T-helper 1 cell treated with Interleukin-12 subunit alpha and Interleukin-12 subunit beta and Interleukin-4 antibody, amounts not matched to agents 30 ng/mL and 1 ng/mL, for 36 hours (primary cell): ENCODE measurements around the gene CEBPE. TPM values are rescaled to one million over a fixed set of nuclear protein-coding genes. Genes with fewer than 3 reads are reported as not detected.

Experiments used
- intact Hi-C: fragments of 100-400 bp; cut with micrococcal nuclease; formaldehyde crosslinking; loops from one replicate; pipeline ENCODE4 v1.15.1; 2024
- total RNA-seq: library from RNA; stranded (reverse); gene quantifications from 2 replicates; pipeline ENCODE4 v1.2.3, GENCODE V29; 2022

CEBPE gene
- total RNA-seq, 1 donor from 2014 or later: 0.34 TPM

DNA sequence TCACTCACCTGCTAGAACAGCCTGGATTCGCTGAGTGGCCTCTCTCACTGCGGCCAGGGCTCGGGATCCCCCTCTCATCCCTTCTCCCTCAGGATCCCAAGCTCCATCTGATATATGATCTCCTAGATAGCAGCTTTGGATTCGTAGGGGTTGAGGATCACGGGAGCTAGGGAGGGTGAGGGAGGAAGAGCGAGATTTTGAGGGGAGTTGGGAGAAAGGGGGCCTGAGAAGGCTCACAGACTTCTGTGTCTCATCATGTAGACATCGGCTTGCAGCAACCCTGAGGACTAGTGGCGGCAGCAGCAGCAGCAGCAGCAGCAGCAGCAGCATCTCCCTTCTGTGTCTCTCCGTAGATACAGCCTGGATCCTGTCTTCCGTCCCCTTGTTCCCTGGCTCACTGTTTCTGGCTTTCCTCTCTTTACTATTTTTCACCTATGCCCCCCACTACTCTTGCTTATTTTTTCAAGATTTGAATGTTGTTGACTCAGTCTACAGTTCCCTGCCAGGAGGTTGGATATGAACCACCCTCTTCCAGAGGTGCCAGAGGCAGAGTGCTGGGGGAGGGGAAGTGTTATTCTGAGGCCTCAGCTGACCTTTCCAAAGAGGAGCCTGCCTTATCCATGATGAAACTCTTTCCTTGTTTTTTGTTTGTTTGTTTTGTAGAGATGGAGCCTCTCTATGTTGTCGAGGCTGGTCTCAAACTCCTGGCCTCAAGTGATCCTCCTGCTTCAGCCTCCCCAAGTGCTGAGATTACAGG, 14.3 kb downstream of the CEBPE start, which contains the start of gene CIROP:
Gene CIROP (minus strand): TSS at position 399 of the 757 bp plus-strand sequence. CDS start 69 bp downstream, at position 330.
- intact Hi-C loops: loop anchor here (5.0 kb wide), 1 partner anchor 37 kb away; no protein-coding TSS in a partner anchor

DNA sequence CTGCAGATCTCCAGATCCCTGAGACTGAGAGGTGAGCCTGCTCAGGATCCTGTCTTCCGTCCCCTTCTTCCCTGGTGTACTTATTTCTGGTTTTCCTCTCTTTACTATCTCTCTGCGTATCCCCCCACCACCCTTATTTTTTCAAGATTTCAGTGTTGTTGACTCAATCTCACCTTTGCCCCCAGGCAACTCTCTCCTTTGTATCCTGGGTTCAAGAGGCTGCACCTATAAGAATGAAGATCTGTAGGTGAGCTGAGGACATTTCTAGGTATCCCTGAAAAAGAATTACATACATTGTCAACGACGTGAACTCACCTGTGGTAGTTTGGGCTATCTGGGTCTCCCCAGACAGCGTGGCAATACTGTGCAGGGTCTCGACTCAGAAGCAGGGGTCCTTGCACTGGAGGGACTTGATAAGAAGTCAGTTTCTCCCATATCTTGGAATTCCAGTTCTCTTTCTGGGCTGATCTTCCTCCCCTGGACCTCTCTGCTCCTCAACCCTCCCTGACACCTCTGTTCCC, 14.9 kb downstream of the CEBPE start:
- intact Hi-C loops: no loop called here

DNA sequence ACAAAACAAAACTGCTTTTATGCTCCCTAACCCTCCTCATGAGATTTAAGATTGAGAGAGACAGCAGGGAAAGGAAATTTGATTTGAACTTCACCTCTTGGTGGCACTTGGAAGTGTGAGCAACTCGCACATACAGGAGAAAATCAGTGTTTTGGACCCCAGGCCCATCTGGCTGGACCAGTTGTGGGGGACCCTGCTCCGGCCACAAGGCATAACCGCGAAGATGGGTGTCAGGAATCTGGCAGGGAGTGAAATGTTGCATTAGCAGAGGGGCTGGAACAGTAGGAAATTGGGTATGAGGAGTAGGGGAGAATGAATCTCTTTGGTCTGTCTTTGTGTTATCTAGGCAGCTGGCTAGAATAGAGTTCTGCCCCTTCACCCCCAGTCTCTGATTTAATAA, 15.5 kb downstream of the CEBPE start:
- intact Hi-C loops: no loop called here

DNA sequence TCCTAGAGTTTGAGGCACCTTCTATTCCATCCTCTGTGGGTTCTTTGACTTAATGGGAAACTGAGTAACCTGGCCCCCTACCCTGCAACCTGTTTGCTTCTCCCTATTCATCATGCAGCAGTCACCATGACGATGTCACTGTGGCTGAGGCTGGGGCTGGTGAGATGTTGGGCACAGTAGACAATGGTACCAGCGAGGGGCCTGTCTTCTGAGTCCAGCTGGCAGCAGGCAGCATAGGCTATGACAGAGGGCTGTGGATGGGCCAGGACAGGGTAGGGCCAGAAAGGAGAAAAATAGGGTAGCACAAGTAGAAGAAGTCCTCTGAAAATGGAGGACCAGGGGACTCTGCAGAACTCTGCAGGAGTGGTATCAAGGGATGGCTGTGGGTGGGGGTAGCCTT, 16.3 kb downstream of the CEBPE start:
- intact Hi-C loops: no loop called here

DNA sequence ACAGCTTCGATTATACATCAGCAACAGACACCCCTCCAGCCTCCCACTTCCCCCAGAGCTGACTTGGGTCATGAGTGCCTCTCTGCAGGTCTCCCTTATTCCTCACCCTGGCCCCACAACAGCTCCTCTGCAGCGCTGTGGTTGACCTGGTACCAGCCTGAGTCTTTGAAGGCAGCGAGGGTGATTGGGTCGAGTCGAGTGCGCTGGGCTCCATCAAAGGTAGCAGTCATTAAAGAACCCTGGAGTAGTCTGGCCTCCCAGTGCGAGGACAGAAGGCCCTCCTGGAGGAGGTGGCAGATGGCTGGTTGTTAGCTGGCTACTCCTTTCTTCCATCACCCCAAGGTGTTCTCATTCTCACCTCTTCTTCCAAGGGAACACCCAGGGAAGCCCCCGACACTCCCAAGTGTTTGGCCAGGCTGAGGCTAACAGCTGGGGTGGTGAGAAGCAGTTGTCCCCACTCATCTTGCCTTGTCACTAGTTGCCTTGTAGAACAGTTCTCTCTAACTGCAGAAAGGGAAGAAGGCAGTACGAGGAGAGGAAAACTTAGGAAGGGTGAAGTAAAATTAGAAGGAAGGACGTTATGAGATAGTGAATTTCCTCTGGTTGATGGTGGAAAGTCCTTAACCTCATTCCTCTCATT, 16.9 kb downstream of the CEBPE start:
- intact Hi-C loops: no loop called here

DNA sequence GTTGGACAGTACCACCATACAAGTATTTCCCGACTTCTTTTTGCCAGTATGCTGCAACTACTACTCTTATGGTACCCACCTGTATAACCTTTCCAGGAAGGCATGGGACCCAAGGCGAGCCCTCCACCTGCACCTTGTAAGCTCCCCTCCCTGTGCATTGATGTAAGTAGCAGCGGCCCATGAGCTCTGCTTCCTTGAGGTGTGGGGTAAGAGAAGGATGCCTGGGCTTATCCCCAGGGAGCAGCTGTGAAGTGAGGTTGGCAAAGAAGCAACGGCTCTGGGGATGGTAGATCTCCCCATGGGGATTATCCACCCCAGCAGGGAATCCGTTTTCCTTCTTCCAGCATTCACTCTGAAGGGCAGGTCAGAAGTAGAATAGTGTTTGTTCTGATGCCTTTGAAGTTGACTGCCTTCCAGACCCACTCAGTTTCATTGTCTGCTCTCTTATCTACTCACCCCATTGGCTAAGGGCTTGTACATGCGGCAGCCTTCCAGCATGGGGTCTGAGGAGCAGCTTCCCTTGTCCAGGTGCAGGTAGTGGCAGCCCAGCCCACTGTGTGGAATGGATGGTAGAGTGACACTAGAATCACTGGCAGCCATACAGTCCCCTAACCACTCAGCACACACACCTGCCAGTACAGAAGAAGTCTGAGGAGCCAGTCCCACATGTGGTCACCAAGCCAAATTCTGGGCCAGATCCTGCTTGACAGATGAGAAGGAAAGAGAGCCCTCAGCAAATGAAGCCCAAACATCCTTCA, 17.7 kb downstream of the CEBPE start:
- intact Hi-C loops: no loop called here

DNA sequence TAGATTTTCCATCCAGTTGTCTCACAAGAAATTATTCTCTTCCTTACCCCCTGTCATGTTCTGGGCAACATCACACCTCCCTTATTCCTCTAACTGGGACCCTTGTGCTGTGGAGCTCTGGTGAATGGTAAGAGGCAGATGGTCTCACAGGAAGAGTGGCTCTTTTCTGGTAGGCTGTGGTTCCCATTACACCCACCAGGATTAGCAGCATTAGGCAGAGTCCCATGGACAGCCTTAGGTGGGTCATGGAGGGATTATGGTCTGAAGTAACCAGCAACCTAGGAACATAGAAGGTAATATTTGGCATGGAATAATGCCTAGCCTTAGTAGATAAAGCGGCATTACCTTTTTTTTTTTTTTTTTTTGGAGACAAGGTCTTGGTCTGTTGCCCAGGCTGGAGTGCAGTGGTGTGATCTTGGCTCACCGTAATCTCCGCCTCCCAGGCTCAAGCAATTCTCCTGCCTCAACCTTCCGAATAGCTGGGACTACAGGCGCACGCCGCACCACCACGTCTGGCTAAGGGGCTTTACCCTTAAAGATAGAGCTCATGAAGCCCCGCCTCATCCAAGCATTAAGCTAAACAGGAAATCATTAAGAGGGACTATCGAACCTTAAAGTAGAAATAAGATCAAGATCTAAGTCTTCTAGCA, 19.7 kb downstream of the CEBPE start:
- intact Hi-C loops: loop anchor here (10.0 kb wide), 1 partner anchor 1345 kb away; the partner anchor contains the start of gene SDR39U1

DNA sequence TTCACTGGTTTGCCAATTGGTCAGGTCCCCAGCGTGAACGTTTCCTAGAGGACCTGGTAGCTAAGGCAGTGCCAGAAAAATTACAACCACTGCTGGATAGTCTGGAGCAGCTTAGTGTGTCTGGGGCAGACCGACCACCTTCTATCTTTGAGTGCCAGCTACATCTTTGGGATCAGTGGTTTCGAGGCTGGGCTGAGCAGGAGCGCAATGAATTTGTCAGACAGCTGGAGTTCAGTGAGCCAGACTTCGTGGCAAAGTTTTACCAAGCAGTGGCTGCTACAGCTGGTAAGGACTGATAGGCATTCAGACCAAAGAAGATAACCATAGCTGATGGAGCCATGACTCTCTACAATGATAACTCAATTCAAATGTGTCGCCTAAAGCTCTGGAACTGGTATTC, 21.3 kb downstream of the CEBPE start:
- intact Hi-C loops: loop anchor here (10.0 kb wide), 1 partner anchor 1347 kb away; the partner anchor contains the start of gene SDR39U1

DNA sequence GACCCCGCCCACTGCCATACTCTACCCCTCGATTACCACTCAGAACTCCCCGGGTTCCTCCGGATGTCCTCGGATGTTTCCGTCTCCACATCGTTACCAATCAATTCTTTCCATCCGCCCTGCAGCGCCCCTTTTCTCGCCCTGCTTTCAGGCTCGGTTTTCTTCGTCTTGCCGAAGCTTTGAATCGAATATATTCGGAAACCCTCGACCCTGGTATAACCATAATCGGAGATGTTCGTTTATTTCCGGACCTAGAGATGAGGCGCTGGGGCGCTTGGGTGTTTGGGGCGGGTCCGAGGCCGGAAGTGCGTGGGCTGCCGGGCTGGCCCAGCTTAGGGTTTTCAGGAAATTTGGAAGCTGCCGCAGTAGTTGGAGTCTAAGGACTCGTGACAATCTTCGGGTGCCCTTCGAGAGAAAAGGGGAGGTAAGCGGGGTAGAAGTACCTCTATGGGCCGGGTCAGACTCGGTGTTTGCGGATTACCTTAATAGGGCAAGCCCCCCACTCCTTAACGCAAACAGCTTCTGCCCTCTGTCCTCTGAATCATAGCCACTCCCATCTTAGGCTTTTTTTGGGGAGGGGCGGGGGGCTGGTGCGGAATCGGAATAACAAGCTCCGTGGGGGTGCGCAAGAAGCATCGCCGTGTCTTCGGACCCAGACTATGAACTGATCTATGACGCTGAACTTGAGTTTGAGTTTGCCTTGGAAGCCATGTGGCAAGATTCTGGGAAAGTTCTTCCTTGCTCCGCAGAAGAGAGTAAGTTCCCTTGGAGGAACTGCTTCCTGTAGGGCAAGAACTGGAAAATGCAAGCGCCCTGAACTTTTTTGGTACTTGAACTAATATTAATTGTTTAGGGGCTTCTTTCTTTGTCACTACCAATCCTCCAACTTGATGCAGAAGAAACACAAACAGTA, 23.6 kb downstream of the CEBPE start, which contains the start of gene C14orf119:
Gene C14orf119 (plus strand): TSS at position 310 of the 913 bp plus-strand sequence. CDS start 2,154 bp downstream, outside the sequence.
- intact Hi-C loops: loop anchor here (1.0 to 10.0 kb wide), 20 partner anchors 24 to 1619 kb away; partner anchors contain the start of genes DAD1, DCAF11, EMC9 and HOMEZ

DNA sequence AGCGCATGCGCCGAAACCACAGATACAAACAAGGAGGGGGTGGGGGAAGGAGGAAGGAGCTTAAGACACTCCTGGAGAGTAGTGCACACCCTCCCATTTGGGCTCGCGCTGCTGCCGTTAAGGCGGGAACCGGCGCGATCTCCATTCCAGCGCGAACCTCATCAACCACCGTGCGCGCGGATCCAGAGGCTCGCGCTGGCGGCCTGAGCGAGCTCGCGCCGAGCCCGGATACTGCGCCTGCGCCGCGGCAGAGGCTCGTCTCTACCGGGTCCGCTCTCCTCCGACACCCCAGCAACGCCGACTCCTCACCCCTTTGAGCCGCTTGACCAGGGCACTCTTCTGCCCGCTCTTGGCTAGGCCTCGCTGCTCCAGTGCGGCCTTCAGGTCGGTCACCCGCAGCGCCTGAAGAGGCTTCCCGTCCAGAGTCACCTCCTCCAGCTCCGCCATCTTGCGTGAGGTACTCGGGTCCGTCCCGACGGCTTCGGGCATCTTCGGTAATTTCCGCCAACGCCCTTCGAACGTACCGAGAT, 24.3 kb downstream of the CEBPE start, which contains the start of gene ACIN1:
Gene ACIN1 (minus strand): TSS at position 471 of the 530 bp plus-strand sequence. CDS start 24 bp downstream, at position 447.
- intact Hi-C loops: loop anchor here (1.0 to 10.0 kb wide), 21 partner anchors 23 to 1618 kb away; partner anchors contain the start of genes DAD1, DCAF11, EMC9 and HOMEZ

DNA sequence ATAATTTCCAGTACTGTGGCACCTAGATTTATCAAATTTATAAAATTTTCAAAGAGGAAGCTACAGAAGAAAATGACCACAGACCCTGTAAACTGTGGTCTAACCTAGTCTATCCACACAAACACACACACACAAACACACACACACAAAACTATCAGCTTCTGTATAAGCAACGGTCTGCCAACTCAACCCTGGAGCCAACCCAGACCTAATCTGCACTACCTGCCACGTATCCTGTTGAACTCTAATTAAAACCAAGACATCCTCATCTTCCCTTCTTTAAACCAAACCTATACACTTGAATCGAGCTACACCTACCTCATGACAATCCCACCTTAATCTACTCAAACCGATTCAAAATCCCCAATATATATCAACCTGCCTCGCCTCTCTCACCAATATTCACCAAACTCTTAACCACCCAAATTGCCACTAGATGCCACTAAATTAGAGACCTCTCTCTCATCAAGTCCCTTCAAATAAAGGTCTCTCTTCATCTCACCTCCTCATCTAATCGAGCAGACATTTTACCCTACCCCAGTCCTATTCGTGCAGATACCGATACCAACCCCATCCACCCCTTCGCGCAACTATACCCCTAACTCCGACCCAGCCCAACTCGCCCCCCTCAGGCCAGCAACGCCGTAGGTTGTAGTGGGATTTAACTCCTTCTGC, 24.9 kb downstream of the CEBPE start:
- intact Hi-C loops: loop anchor here (1.0 to 10.0 kb wide), 6 partner anchors 206 to 1617 kb away; partner anchors contain the start of genes EMC9, OXA1L, RAB2B and SDR39U1

DNA sequence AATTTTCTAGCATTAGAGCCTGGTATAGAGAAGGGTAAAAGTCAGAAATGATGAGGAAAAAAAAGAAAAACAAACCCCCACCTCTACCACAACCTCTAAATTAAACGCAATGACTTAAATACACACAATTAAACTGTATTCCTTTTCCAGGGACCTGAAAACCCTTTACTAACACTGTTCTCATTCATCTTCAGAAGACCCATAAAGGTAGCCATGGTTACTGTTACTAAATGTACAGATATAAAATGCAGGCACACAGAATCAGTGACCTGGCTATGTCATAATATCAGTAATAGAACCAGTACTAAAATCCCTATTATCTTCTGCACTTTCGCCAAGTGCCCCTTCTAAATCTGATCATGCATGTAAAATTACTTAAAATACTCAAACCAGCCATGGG, 25.5 kb downstream of the CEBPE start:
- intact Hi-C loops: loop anchor here (10.0 kb wide), 1 partner anchor 1351 kb away; the partner anchor contains the start of gene SDR39U1

DNA sequence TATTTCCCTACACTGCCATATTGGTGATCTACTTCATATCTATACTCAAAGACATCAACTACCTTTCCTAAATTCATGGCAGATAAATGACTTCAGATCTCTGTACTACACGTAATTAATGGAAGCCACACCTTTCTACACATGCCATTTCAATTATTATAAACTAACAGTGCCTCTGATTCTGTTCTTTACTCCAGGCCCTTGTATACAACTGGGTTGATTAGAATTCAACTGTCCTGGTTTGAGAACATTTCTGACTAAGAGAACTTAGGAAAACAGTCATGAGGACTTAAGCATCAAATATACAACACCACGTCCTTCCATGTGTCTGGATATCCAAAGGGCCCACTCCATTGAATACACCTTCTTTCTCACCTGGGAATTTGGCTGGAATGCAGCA, 26.0 kb downstream of the CEBPE start:
- intact Hi-C loops: loop anchor here (10.0 kb wide), 1 partner anchor 1352 kb away; the partner anchor contains the start of gene SDR39U1

DNA sequence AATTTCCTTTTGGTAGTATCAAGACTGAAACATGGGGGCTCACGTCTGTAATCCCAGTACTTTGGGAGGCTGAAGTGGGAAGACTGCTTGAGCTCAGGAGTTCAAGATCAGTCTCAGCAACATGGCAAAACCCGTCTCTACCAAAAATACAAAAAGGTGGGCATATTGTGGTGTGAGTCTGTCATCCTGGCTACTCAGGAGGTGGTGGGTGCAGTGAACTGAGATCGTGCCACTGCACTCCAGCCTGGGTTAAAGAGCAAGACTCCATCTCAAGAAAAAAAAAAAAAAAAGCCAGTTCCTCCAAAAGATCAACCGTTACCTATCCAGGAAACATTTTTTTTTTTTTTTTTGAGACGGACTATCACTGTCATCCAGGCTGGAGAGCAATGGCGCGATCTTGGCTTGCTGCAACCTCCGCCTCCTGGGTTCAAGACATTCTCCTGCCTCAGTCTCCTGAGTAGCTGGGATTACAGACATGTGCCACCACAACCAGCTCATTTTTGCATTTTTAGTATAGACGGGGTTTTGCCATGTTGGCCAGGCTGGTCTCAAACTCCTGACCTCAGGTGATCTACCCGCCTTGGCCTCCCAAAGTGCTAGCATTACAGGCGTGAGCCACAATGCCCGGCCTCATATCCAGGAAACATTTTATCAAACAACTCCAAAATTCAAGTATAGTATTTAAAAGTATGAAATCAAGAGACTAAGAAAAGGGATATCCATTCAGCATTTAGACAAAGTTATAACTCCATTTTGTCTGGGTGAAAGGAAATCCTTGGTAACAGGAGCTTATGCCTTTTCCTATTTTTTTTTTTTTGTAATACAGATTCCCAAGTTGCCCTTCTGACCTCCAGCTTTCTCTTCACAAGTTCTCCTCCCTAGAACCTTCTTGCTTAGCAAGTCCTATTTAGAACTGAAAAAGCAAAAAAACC, 27.5 kb downstream of the CEBPE start:
- intact Hi-C loops: loop anchor here (10.0 kb wide), 1 partner anchor 1353 kb away; the partner anchor contains the start of gene SDR39U1

DNA sequence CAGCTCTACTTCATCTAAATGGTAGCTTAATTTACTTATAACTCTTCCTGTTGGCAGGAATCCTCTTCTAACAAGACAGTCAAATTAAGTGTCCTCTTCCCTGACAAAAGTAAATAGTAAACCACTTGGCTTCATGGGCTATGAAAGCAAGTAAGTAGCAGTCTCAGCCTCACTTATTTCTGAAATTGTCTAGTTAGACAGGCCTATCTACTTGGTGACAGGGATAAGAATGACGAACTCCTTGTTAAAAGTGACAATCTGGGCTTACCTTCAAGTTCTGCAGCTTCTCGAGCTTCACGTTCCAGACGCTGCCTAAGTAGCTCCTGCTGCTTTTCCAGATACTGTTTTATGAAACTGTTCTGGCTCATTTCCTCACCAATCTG, 28.8 kb downstream of the CEBPE start:
- intact Hi-C loops: loop anchor here (10.0 kb wide), 1 partner anchor 1355 kb away; the partner anchor contains the start of gene SDR39U1

DNA sequence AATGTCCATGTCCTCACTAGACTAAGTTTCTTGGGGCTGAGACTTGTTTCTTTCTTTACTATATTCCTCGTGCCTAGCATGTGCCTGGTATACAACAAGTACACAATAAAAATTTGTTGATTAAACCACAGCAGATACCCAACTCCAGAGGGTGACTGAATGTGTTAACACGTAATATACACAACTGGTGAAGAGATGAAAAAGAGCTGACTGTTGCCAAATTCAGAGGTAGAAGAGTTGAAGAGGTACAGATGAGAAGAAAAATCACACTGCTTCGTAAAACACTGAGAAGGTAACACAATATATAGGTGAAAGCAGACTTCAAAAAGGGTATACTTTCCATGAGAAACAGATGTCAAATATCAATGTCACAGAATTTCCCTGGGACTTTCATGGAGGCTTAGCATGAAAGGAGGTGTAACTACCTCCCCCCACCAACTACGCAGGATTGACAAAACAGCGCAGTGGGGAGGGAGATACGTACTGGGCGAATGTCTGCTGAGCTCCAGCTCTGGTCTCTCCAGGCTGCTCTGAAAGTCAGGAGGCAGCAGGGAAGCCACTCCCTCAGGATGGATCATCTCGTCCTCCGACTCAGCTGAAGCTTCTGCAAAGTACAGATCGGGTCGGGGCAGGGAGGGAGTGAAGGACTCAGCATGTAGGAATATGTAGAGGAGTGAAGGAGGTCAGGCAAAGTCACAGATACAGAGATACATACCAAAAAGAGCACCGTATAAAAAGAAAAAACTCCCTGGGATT, 29.4 kb downstream of the CEBPE start:
- intact Hi-C loops: loop anchor here (10.0 kb wide), 1 partner anchor 1355 kb away; the partner anchor contains the start of gene SDR39U1
